GM21360 (cell line): ENCODE measurements around the gene RRP1B.
A peak's percentile ranks its signal among the peaks of the same experiment; 100 is the strongest.
"Not testable (repeated sequence)": the region's sequence is repeated elsewhere in the genome, so short reads cannot be mapped to it uniquely, and the experiment has no call there.

Experiments used
- ATAC-seq: cut with Tn5 transposase; IDR thresholded peaks from one replicate; pipeline ENCODE4 v1.9.1; 2021; ENCODE audit warnings: mild to moderate bottlenecking, moderate library complexity; ENCODE audit not compliant: unreplicated experiment

The RRP1B gene, protein sequence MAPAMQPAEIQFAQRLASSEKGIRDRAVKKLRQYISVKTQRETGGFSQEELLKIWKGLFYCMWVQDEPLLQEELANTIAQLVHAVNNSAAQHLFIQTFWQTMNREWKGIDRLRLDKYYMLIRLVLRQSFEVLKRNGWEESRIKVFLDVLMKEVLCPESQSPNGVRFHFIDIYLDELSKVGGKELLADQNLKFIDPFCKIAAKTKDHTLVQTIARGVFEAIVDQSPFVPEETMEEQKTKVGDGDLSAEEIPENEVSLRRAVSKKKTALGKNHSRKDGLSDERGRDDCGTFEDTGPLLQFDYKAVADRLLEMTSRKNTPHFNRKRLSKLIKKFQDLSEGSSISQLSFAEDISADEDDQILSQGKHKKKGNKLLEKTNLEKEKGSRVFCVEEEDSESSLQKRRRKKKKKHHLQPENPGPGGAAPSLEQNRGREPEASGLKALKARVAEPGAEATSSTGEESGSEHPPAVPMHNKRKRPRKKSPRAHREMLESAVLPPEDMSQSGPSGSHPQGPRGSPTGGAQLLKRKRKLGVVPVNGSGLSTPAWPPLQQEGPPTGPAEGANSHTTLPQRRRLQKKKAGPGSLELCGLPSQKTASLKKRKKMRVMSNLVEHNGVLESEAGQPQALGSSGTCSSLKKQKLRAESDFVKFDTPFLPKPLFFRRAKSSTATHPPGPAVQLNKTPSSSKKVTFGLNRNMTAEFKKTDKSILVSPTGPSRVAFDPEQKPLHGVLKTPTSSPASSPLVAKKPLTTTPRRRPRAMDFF

DNA sequence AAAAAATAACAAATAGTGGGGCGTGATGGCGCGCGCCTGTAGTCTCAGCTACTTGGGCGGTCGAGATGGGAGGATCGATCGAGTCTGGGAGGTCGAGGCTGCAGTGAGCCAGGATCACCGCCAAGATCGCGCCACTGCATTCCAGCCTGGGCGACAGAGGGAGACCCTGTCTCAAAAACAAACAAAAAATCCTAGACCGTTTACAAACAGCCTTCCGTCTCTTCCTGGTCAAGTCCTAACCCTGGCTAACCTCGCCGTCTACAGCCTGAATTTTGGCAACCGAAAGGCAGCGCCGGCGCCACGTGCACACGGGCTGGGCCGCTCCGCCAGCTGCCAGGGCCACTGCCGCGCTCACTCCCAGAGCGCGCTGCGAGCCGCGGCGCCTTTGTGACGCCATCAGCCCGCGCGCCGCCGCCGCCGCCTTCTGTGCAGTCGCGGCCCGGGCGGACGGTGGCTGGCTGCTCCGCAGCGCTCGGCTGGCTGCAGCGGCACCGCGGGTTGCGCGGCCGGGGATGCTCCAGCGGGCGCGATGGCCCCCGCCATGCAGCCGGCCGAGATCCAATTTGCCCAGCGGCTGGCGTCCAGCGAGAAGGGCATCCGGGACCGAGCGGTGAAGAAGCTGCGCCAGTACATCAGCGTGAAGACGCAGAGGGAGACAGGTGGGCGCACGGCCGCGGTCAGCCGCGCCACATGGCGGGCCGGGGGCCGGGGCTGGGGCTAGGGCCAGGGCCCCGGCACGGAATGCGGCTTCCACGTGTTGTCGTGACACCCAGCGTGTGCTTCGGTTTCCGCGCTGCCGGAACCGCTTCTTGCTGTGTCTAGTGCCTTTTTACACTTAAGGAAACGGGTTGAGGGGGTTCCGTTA lies at the start of gene RRP1B, which contains the start of gene HSF2BP:
Gene RRP1B, plus strand, starts transcription at position 425 of the 865 bp plus-strand sequence. Its CDS starts 105 bp downstream, at position 530.
Gene HSF2BP, minus strand, starts transcription at position 353 of the 865 bp plus-strand sequence. CDS start 1,392 bp downstream, outside the sequence.
- ATAC-seq: peak; percentile 63

DNA sequence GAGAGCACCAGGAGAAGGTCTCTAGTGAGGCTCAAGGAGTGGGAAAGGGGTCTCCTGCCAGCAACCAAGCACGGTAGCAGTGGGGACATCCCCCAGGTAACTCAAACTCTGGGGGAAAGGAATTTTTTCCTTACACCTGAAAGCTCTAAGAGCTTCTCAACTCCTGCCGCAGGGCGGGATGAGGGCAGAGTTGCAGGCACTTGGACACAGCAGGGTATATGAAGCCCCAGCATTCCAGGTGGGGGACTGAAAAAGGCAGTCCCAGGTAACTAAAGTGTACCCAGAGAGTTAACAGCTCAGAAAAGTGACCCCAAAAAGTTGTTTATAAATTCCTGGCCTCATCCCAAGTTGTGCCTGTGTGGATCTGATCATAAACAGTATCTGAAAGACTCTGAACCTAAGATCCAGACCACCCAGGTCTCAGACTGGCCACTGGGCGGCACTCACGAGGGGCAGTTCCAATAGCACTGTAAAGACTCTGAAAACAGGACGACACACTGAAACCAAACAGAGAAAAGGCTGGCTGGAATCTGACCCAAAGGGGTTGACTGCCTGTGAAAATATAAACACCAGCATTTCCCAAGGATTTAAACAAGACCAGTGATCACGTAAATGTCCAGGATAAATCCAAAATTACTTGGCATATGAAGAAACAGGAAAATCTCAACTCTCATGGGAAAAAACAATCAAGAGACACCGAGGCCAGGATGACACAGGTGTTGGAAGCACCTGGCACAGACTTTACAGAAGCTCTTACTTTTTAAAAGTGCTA lies 47.6 kb upstream of the RRP1B start:
- ATAC-seq: no peak

DNA sequence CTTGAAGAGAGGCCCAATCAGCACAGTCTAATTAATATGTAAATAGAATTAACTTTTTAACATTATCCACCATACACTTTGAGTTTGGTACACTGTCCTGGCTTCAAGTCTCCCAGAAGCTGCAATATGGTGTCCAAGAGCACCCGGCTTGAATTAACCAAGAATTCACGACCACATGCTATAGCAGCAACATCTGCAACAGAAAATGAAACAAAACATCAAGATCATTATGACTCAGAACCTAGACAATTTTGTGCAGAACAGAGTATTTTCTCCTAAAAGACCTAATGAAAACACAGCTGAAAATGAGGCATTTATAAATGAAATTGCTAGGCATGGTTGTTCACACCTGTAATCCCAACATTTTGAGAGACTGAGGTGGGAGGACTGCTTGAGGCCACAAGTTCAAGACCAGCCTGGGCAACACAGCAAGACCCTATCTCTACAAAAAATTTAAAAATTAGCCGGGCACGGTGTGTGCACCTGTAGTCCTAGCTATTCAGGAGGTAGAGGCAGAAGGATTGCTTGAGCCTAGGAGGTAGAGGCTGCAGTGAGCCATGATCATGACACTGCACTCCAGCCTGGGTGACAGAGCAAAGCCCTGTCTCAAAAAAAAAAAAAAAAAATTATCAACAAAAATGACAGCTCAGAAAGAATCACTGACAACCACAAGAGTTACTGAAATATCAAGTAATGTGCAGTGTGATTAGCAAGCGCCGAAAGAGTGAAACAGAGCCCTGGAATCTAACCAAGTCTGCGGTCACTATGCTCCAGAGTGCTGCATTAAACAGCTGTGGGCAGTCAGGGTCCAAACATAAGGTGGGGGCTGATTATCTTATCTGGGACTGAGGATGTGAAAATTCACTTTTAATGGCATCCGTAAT lies 45.4 kb upstream of the RRP1B start:
- no peak for ATAC-seq

DNA sequence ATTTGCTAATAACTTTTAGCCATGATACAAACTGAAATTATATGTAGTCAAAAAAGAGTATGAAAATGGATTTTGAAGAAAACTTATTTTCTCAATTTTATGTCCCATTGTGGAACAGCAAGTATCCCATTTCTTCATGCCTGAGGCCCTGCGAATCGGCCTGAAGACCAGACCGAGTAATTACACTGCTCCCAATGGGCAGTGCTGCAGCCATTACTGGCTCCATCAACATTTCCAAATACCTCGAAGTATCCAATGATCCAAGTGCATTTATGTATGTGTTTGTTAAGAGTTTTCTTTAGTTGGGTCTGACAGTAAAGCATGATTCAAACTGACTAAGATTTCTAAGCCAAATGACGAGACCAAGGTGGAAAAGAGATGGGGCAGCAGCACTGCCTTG lies 44.5 kb upstream of the RRP1B start:
- ATAC-seq: no peak

DNA sequence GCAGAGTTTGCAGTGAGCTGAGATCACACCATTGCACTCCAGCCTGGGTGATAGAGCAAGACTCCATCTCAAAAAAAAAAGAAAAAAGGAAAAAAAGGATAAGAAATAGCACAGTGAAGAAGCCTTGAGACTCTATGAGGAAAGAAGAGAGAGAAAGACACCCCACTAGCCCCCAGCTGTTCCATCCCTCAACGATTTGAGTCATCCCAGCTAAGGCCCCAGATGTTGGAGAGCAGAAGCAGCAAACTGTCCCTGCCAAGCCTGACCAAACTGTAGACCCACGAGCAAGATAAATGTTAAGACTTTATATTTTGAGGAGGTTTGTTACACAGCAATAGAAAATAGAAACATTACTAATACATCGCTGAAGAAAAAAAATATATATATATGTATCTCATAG lies 42.5 kb upstream of the RRP1B start:
- not testable (repeated sequence) for ATAC-seq

DNA sequence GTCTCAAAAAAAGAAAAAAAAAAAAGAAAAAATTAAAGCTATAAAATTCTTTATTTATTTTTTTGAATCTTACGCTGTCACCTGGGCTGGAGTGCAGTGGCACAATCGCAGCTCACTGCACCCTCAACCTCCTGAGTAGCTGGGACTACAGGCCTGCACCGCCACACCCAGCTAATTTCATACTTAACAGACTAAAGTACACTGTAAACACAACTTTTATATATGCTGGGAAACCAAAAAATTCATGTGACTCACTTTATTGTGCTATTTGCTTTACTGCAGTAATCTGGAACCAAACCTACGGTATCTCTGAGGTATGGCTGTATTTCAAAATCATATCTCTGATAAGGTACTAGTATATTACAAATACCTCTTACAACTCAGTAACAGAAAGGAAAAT lies 40.4 kb upstream of the RRP1B start:
- no peak for ATAC-seq

DNA sequence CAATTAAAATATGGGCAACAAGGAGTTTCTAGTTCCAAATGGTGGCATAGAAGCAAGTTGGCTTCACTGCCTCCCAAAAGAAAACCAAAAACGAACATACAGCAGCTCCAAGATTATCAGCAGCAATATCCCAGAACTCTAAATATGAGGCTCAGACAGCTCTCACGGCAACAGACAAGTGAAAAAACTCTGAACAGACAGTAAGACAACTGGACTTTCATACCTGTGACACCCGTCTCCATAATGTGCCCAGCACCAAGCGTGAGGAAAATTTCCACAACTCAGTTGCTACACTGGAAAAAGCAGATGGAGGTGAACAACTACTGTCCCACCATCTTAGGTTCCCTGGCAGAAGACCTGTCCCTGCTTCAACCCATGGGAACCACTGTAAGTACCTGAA lies 40.0 kb upstream of the RRP1B start:
- ATAC-seq: no peak

DNA sequence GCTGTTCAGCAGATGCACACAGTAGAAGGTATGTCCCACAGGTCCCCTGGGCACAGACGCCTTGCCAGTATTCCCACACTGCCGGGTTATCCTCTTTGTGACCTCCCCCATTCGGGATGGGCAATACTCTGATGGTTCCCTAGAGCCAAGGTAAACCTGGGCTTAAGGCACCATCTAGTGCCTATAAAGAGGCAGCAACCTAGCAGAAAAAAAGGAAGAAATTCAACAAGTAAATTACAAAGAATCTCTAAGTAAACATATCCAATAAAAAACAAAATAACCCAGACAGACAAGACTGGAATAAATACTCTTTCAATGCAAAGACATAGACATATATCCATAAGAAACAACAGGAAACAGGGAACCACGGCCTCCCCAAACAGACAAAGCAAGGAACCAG lies 39.5 kb upstream of the RRP1B start:
- no peak for ATAC-seq

DNA sequence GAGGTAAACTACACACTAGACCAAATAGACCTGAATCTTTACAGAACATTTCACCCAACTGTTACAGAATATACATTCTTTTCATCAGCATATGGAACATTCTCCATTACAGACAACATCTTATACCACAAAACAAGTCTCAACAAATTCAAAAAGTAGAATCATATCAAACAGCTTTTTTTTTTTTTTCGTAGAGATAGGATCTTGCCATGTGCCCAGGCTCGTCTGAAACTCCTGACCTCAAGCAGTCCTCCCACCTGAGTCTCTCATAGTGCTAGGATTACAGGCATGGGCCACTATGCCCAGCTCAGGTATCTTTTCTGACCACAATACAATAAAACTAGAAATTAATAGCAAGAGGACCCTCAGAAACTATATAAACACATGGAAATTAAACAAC lies 36.6 kb upstream of the RRP1B start:
- ATAC-seq: no peak

DNA sequence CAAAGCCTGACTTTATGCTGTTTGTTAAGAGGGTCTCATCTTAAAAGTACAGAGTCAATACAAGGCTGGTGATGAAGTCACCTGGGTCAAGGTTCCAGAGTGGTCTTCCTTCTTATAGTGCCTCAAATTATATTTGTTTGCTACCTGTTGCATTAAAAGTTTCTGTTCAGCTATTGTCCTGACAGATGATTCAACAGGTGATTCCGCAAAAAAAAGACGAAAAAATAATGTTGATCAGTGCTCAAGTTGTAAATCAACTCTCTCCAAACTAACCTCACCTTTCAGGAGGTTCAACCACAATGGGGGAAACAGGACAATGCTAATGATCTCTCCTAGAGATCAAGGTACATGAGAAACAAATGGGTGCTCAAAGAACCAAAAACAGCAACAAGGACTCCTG lies 35.8 kb upstream of the RRP1B start:
- no peak for ATAC-seq

DNA sequence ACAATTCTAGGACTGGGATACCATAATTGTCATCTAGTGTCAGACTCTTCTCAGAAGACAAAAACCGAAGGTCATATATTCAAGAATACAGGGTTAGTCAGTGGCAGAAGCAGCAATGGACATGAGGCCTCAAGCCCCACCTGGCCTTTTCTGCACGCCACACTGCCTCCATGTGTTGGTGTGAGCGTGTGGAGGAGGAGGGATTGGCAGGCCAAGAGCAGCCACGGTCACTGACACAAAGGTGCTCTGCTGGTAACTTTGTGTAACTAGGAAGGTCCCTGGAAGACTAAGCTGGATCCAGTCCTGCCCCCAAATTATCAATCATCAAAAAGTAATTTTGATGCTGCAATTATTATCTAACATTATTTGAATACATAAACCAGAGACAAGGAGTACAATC lies 35.0 kb upstream of the RRP1B start:
- no peak for ATAC-seq

DNA sequence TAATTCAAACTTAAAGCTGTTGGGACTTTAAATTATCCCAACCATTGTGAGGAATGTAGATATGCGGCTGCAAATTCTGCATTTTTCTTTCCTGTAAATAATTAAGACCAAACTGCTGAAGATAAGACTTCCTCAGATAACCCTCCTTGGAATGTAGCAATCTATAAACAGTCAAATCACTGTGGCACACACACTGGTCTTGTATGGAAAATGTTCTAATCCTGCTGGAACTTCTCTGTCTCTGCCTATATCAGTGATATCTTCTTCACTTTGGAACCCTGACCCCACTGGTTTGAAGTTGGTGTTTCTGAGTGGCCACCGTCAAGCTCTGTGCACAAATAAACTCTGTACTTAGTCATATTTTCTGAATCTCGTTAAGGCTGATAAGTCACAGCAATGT lies 33.0 kb upstream of the RRP1B start:
- ATAC-seq: no peak

DNA sequence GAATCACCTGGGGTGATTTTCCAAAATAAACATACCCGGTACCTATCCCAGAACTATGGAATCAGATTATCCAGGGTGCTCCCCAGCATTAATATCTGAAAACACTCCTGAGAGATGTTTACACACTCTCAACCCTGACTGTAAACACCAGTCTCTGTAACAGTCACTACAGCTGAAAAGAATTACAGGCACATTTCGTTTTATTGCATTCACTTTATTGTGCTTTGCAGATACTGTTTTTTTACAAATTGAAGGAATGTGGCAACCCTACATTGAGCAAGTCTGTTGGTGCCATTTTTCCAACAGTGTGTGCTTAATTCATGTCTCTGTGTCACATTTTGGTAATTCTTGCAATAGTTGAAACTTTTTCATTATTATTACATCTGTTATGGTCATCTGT lies 31.8 kb upstream of the RRP1B start:
- no peak for ATAC-seq

DNA sequence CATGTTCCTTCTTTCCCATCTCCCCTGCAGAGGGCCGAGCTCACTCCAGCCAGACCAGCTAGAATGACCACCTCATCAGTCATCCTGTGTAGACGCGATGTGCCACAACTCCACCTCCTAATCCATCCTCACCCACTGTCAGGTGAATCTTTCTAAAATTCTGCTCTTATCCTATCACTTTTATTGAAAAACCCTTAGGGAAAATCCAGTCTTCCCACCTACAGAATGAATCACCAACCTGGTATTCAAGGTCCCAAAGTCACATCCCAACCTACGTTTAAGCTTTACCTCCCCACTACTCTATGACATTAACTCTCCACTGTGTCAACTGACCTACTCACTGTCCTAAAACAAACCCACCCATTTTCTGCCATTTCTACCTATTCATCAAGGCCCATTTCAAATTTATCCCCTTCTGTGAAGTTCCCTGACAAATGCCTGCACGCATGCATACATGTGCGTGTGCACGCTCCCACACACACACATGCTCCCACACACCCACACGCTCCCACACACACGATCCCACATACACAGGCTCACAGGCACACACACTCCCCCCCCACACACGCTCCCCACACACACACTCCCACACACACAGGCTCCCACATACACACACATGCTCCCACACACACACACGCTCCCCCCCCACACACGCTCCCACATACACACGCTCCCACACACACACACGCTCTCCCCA lies 27.8 kb upstream of the RRP1B start:
- ATAC-seq: no peak

DNA sequence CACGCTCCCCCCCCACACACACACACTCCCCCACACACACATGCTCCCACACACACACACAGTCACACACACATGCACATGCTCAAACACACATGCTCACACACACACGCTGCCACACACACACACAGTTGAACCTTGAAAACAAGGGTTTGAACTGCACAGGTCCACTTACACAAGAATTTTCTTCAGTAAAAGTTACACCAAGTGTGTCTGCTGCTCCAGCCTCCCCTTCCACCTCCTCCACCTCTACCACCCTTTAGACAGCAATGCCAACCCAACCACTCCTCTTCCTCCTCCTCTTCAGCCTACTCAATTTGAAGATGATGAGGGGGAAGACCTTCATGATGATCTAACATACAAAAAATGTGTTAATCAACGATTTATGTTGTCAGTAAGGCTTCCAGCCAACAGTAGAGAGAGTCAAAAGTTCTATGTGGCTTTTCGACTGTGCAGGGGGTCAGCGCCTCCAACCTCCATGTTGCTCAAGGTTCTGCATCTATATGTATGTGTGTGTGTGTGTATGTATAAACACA lies 26.9 kb upstream of the RRP1B start:
- no peak for ATAC-seq

DNA sequence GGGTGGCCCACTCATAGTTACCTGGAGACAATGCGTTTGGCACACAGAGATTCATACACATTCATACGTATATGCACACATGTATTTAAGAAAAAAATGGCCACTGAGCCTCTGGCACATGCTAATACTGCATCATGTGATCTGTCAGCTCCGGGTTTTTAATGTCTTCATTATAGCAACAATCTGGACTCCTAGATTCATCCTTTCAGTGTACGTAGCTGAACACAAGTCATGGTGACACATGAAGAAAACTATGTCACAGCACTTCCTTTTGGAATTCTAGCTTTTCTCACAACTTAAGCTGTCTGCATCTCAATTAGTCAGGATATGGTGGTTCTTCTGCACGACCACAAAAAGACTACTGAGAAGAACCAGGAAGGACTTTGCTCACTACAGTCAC lies 24.7 kb upstream of the RRP1B start:
- ATAC-seq: no peak

DNA sequence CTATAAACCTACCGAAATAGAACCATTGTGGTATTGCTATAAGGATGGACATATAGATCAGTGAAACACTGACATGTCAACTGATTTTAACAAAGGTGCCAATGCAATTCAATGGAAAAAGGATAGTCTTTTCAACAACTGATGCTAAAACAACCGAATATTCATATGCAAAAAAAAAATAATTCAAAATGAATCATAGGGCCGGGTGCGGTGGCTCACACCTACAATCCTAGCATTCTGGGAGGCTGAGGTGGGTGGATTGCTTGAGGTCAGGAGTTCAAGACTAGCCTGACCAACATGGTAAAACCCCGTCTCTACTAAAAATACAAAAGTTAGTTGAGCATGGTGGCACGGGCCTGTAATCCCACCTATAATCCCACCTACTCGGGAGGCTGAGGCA lies 23.9 kb upstream of the RRP1B start:
- ATAC-seq: no peak

DNA sequence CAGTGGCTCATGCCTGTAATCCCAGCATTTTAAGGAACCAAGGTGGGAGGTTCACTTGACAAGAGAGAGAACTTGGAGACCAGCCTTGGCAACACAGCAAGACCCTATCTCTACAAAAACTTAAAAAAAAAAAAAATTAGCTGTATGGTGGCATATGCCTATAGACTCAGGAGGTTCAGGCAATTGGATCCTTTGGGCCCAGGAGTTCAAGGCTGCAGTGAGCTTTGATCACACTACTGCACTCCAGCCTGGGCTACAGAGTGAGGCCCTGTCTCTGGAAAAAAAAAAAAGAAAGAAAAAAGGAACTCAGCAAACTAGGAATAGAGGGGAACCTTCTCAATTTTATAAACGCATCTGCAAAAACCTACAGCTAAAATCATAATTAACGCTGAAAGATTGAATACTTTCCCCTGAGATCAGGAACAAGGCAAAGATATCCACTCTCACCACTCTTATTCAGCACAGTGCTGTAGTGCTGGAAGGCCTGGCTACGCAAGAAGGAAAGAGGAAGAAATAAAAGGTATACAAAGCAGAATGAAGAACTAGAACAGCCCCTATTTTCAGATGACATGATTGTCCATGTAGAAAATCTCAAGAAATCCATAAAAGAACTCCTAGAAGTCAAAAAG lies 21.7 kb upstream of the RRP1B start:
- ATAC-seq: no peak
